IPS-15b (cell line): ENCODE data around the gene TSPAN1.
"Not testable (repeated sequence)": the region's sequence is repeated elsewhere in the genome, so short reads cannot be mapped to it uniquely, and the experiment has no call there.

Experiments
- H3K27me3 ChIP-seq: one replicate; pipeline ENCODE4 v1.6.1; 2013; ENCODE audit warnings: low read length; ENCODE audit not compliant: control insufficient read depth, insufficient read depth
- H3K36me3 ChIP-seq: one replicate; pipeline ENCODE4 v1.6.1; 2013; ENCODE audit warnings: low read length; ENCODE audit not compliant: control insufficient read depth, insufficient read depth
- H3K4me1 ChIP-seq: one replicate; pipeline ENCODE4 v1.6.1; 2013; ENCODE audit warnings: mild to moderate bottlenecking, low read length; ENCODE audit not compliant: control insufficient read depth, insufficient read depth
- H3K4me3 ChIP-seq: one replicate; pipeline ENCODE4 v1.5.1; 2013; ENCODE audit warnings: low read depth, low read length
- H3K9ac ChIP-seq: one replicate; pipeline ENCODE4 v1.6.1; 2013; ENCODE audit warnings: low read depth, mild to moderate bottlenecking, low read length
- H3K9me3 ChIP-seq: one replicate; pipeline ENCODE4 v1.6.1; 2013; ENCODE audit warnings: mild to moderate bottlenecking, low read length; ENCODE audit not compliant: control insufficient read depth, insufficient read depth

Gene TSPAN1

DNA sequence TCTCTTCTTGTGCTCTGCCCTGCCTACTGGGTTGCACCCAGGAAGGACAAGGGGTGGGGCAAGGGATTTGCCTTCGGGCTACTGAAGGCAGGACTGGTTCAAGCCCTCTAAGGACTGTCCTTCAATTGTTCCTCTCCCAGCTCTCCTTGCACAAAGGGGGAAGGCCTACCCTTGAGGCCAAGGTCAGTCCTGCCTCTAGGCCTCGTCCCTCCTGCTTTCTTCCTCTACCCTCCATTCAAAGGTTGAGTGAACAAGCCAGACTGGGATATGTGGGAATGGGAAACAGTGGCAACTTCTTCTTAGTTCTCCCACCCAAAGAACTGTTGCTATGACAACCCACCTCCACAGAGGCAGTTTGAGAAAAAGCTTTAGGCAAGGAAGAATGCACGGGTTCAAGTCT, 30.9 kb downstream of the TSPAN1 start:
- H3K9ac ChIP-seq = no peak overlapping the region
- H3K4me3 ChIP-seq = no peak overlapping the region
- H3K9me3 ChIP-seq = no peaks in the 10 kb centered on the region
- no peaks in the 10 kb centered on the region for H3K36me3 ChIP-seq
- H3K27me3 ChIP-seq = no peaks in the 10 kb centered on the region
- peaks cover 2% of the 10 kb centered on the region for H3K4me1 ChIP-seq

DNA sequence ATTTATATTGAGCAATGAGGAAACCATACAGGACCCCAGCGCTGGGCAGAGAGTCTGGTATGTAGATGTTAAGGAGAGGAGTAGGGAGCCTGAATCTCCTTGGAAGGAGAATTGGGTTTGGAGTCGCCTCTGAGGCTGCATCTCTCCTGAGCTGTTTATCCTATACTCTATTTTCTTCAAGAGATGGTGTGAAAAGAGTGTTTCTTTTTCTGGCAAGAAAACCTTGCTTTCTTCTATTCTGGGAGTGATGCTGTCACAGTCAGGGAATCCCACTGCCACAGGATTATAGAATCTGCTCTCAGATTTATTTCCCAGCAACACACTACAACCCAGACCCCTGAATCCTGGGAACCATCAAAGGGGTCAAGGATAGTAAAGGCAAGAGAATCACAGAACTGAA, 31.5 kb downstream of the TSPAN1 start:
- no peaks in the 10 kb centered on the region for H3K27me3 ChIP-seq
- H3K9me3 ChIP-seq = no peaks in the 10 kb centered on the region

DNA sequence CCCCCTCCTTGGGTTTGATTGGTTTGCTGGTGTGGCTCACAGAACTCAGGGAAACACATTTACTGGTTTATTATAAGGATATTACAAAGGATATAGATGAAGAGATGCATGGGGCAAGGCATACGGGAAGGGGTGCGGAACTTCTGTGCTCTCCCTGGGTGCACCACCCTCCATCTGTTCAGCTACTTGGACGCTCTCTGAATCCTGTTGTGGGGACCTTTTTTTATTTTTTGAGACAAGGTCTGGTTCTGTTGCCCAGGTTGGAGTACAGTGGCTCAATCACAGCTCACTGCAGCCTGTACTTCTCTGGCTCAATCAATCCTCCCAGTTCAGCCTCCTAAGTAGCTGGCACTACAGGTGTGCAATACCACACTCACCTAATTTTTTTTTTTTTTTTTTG, 35.7 kb downstream of the TSPAN1 start:
- H3K4me1 ChIP-seq = no peaks in the 10 kb centered on the region
- no peak overlapping the region for H3K4me3 ChIP-seq
- H3K9ac ChIP-seq = no peak overlapping the region
- no peaks in the 10 kb centered on the region for H3K36me3 ChIP-seq
- H3K9me3 ChIP-seq = no peaks in the 10 kb centered on the region
- H3K27me3 ChIP-seq = no peaks in the 10 kb centered on the region

More for the DNA sequence above, 31.5 kb downstream of the TSPAN1 start:
- no peak overlapping the region for H3K4me3 ChIP-seq
- peaks cover 2% of the 10 kb centered on the region for H3K4me1 ChIP-seq
- no peak overlapping the region for H3K9ac ChIP-seq
- H3K36me3 ChIP-seq = no peaks in the 10 kb centered on the region

DNA sequence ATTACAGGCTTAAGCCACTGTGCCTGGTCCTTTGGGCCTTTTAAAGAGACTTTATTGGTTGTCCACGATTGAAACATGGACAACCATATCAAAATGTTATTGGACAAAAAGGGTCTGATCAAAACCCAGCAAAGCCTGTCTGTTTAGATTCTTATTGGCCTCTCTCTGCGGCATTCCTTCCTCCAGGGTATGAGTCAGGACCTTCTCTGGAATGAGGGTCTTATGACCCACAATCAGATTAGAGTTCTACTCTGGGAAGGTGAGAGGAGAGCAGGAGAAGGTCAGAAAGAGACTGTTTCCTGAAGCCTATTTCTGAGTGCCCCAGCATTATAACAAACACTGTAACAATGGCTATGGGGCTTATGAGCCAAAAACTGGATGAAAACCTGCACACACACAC, 36.2 kb downstream of the TSPAN1 start:
- Histone ChIP-seq H3K4me1 (no peaks in the 10 kb centered on the region), H3K36me3 (no peaks in the 10 kb centered on the region), H3K4me3 (no peak overlapping the region), H3K9me3 (no peaks in the 10 kb centered on the region), H3K9ac (no peak overlapping the region), H3K27me3 (no peaks in the 10 kb centered on the region)

DNA sequence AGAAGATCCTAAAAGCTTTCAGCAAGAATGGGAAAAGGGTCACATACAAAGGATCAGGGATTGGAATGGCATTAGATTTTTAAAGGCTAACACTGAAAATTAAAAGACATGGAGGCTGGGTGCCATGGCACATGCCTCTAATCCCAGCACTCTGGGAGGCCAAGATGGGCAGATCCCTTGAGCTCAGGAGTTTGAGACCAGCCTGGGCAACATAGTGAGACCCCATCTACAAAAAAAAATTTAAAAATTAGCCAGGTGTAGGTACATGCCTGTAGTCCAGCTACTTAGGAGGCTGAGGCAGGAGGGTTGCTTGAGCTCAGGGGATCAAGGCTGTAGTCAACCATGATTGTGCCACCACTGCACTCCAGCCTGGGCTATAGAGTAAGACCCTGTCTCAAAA, 40.6 kb downstream of the TSPAN1 start:
- no peak overlapping the region for H3K4me3 ChIP-seq
- no peak overlapping the region for H3K9ac ChIP-seq
- no peaks in the 10 kb centered on the region for H3K4me1 ChIP-seq
- no peaks in the 10 kb centered on the region for H3K9me3 ChIP-seq
- H3K36me3 ChIP-seq = peaks cover 2% of the 10 kb centered on the region
- H3K27me3 ChIP-seq = no peaks in the 10 kb centered on the region

DNA sequence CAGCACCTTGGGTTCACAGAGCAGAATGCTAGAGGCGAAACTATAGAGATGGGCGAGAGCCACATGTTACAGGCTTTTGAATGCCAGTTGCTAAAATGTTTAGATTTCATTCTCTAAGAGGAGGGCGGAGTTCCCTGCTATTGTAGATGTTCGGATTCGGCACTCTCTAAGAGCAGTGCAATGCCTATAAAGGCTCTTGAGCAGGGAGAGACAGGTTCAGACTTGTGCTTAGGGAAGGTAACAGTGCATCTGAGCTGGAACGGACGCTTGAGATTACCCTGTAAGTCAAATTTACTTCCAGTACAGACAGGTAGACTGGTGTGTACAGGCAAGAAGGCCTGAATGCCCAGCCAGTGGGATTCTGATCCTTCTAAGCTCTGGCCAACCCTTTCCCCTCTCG, 43.6 kb downstream of the TSPAN1 start:
- H3K4me3 ChIP-seq = no peak overlapping the region
- H3K27me3 ChIP-seq = no peaks in the 10 kb centered on the region
- H3K9ac ChIP-seq = no peak overlapping the region
- no peaks in the 10 kb centered on the region for H3K9me3 ChIP-seq
- peaks cover 11% of the 10 kb centered on the region for H3K4me1 ChIP-seq
- peaks cover 2% of the 10 kb centered on the region for H3K36me3 ChIP-seq

DNA sequence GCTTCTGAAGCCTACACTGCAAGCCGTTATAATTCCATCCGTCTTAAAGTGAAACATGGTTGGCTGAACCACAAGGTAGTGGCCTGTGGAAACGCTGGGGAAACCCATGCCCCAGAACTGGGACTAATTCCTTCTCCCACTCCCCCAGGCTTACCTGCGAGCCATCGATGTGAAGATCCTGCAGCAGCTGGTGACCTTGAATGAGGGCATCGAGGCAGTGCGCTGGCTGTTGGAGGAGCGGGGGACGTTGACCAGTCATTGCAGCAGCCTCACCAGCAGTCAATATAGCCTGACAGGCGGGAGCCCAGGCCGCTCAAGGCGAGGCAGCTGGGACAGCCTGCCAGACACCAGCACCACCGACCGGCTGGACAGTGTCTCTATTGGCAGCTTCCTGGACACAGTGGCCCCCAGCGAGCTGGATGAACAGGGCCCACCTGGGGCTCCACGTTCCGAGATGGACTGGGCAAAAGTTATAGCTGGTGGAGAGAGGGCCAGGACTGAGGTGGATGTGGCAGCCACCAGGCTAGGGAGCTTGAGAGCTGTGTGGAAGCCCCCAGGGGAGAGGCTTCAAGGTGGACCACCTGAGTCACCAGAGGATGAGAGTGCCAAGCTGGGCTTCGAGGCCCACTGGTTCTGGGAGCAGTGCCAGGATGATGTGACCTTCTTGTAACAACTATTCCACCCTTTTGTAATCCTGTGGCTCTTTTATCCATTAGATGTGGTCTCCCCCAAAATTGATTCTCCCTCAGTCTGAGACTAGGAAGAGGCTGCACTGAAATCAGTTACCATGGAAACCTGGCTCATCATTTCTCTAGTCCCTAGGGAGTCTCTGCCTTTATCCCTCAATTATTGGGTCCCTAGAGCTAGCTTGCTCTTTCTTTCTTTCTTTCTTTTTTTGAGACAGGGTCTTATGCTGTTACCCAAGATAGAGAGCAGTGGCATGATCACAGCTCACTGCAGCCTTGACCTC, 44.9 kb downstream of the TSPAN1 start:
- Histone ChIP-seq H3K4me3 (no peak overlapping the region), H3K4me1 (peaks cover 14% of the 10 kb centered on the region), H3K36me3 (peaks cover 2% of the 10 kb centered on the region), H3K9me3 (no peaks in the 10 kb centered on the region), H3K27me3 (no peaks in the 10 kb centered on the region), H3K9ac (no peak overlapping the region)

DNA sequence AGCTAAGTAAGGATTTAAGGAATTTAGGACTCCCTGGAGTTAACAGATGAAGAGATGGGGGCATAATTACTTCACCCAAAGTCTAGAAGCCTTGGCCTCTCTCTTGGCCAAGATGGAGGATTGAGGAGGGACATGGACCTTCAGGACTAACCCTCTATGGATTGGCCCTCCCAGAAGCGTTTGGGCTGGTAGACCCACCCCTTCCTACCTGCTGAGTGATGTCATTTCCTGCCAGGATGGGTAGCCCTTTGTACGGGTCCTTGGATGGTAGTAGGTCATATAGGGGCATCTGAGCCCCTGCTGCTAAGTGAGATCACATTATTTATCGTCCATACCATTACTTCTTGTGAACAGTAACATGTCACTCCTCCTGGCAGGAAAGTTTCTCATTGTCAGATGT, 45.9 kb downstream of the TSPAN1 start:
- Histone ChIP-seq H3K9me3 (no peaks in the 10 kb centered on the region), H3K4me3 (no peak overlapping the region), H3K9ac (no peak overlapping the region), H3K4me1 (peaks cover 14% of the 10 kb centered on the region), H3K36me3 (peaks cover 2% of the 10 kb centered on the region), H3K27me3 (no peaks in the 10 kb centered on the region)

DNA sequence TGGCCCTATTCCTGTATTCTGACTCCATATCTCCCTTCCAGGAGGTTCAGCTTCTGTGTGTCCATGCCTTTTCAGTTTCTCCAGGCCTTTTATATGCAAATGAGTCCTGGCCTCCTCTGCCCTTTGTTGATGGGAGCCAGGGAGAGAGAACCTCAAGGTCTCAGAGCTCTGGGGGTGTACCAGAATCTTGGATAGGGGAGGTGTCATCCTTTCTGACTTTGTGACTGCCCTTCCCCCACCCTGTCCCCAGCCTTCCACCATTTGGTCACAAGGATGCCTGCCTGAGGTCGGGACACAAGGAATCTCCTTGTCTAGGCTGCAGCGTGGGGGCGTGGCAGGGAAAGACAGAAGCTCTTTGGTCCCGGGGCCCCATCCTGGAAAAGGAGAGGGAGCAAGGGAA, 46.9 kb downstream of the TSPAN1 start:
- peaks cover 2% of the 10 kb centered on the region for H3K36me3 ChIP-seq
- no peaks in the 10 kb centered on the region for H3K9me3 ChIP-seq
- H3K4me3 ChIP-seq = no peak overlapping the region
- no peaks in the 10 kb centered on the region for H3K27me3 ChIP-seq
- H3K4me1 ChIP-seq = peaks cover 14% of the 10 kb centered on the region
- H3K9ac ChIP-seq = no peak overlapping the region

DNA sequence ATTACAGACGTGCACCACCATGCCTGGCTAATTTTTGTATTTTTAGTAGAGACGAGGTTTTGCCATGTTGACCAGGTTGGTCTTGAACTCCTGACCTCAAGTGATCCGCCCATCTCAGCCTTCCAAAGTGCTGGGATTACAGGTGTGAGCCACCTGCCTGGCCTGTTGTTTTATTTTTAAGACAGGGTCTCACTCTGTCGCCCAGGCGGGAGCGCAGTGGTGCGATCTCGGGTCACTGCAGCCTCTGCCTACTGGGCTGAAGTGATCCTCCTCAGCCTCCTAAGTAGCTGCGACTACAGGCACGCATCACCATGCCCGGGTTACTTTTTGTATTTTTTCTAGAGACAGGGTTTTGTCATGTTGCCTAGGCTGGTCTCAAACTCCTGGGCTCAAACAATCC, 48.2 kb downstream of the TSPAN1 start:
- not testable (repeated sequence) for H3K36me3 ChIP-seq, H3K4me3 ChIP-seq, H3K9me3 ChIP-seq, H3K9ac ChIP-seq, H3K27me3 ChIP-seq
- peaks cover 14% of the 10 kb centered on the region for H3K4me1 ChIP-seq

DNA sequence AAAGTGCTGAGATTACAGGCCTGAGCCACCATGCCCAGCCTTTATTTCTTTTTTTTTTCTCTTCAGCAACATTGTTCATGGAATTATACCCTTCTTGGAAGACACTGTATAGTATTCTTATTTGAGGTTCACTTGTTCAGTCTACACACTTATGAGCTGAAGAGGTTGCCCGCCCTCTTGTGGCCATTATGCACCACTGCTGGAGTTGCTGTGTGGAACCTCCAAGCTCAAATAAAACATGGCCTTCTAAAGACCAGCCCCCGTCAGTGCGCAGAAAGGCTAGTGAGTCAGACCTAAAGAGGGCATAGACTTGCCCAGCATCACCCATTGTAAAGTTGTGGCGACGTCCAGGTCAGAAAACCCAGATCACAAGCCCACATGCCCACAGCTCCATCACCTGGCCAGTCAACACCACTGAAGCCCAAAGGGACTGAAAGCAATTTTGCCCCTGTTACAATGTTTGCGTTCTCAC, 48.6 kb downstream of the TSPAN1 start:
- H3K9me3 ChIP-seq = no peaks in the 10 kb centered on the region

DNA sequence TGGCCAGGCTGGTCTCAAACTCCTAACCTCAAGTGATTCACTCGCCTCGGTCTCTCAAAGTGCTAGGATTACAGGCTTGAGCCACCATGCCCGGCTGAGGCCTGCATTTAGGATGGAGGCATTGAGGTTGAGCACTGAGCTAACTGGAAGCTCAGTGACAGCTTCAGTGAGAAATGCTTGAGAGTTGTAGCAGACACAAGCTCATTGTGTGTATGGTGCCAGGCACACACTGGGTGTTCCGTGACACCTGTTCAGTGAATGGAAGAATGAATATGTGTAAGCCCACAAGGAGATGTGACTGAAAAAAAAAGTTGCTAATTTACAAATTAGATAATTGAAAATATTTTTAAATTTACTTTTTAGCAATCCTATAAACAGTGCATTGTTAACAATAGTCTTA, 50.1 kb downstream of the TSPAN1 start:
- no peaks in the 10 kb centered on the region for H3K9me3 ChIP-seq
- no peaks in the 10 kb centered on the region for H3K27me3 ChIP-seq
- H3K4me3 ChIP-seq = no peak overlapping the region
- H3K4me1 ChIP-seq = peaks cover 14% of the 10 kb centered on the region
- no peak overlapping the region for H3K9ac ChIP-seq
- H3K36me3 ChIP-seq = no peaks in the 10 kb centered on the region

More for the DNA sequence above, 48.6 kb downstream of the TSPAN1 start:
- no peak overlapping the region for H3K9ac ChIP-seq
- no peak overlapping the region for H3K4me3 ChIP-seq
- peaks cover 2% of the 10 kb centered on the region for H3K36me3 ChIP-seq
- no peaks in the 10 kb centered on the region for H3K27me3 ChIP-seq
- H3K4me1 ChIP-seq = peaks cover 14% of the 10 kb centered on the region
